ENCODE measurements around the gene NAA25. TPM values are rescaled to one million over a fixed set of nuclear protein-coding genes. Genes with fewer than 3 reads are reported as not detected.

The NAA25 gene
- polyA plus RNA-seq, 1 donor from 2014 or later, result 30.7 TPM

- Histone ChIP-seq H4K20me1 (ENCODE audit: insufficient read depth) (no peaks in the 10 kb centered on the region), H2AFZ (ENCODE audit: low read depth, low read length) (no peak overlapping the region), H3K36me3 (ENCODE audit: insufficient read depth, low read length) (no peaks in the 10 kb centered on the region), H3K9ac (ENCODE audit: low read length) (no peak overlapping the region), H3K27me3 (ENCODE audit: insufficient read depth, low read depth, low read length) (no peaks in the 10 kb centered on the region), H3K27ac (ENCODE audit: low read length) (no peak overlapping the region), H3K9me3 (ENCODE audit: low read length) (no peaks in the 10 kb centered on the region), H3K4me2 (ENCODE audit: low read length) (no peak overlapping the region), H3K9me2 (ENCODE audit: insufficient read depth, low read length) (no peaks in the 10 kb centered on the region), H3K79me2 (replicated peaks; ENCODE audit: insufficient read depth, low read length) (peaks cover 12% of the 10 kb centered on the region), H3F3A (ENCODE audit: insufficient read depth, low read length, poor library complexity, severe bottlenecking) (no peaks in the 10 kb centered on the region), H3K4me3 (ENCODE audit: low read length) (no peak overlapping the region)
- TF ChIP-seq POLR2AphosphoS5 (IDR thresholded peaks at IDR 0.05) (no peak), TAF1 (IDR thresholded peaks at IDR 0.05; ENCODE audit: low read depth) (no peak), SMC3 (conservative IDR thresholded peaks at IDR 0.05; ENCODE audit: poor library complexity) (no peak), RAD21 (conservative IDR thresholded peaks at IDR 0.05) (no peak), EP300 (conservative IDR thresholded peaks at IDR 0.05; ENCODE audit: poor library complexity, severe bottlenecking) (no peak), MXI1 (conservative IDR thresholded peaks at IDR 0.05; ENCODE audit: poor library complexity, severe bottlenecking) (no peak), REST (IDR thresholded peaks at IDR 0.05; ENCODE audit: borderline replicate concordance) (no peak), EZH2 (IDR thresholded peaks at IDR 0.05; ENCODE audit: borderline replicate concordance, insufficient read depth, low read length, poor library complexity, severe bottlenecking) (no peak)
- TF ChIP-seq, protein P1, sequence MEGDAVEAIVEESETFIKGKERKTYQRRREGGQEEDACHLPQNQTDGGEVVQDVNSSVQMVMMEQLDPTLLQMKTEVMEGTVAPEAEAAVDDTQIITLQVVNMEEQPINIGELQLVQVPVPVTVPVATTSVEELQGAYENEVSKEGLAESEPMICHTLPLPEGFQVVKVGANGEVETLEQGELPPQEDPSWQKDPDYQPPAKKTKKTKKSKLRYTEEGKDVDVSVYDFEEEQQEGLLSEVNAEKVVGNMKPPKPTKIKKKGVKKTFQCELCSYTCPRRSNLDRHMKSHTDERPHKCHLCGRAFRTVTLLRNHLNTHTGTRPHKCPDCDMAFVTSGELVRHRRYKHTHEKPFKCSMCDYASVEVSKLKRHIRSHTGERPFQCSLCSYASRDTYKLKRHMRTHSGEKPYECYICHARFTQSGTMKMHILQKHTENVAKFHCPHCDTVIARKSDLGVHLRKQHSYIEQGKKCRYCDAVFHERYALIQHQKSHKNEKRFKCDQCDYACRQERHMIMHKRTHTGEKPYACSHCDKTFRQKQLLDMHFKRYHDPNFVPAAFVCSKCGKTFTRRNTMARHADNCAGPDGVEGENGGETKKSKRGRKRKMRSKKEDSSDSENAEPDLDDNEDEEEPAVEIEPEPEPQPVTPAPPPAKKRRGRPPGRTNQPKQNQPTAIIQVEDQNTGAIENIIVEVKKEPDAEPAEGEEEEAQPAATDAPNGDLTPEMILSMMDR (IDR thresholded peaks at IDR 0.05; ENCODE audit: poor library complexity, severe bottlenecking), result no peak
Measured at GRCh38 chr12:112112409-112113133, 4.0 kb upstream of the NAA25 start.

DNA sequence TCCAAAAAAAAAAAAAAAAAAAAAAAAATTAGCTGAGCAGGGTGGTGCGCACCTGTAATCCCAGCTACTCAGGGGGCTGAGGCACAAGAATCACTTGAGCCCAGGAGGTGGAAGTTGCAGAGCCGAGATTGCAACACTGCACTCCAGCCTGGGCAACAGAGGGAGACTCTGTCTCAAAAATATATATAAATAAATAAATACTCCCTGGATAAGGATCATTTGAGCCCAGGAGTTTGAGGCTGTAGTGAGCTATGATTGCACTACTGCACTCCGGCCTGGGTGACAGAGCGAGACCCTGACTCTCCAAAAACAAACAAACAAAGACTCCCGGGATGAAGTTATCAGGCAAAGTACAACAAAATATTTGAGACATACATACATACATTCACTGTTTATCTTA lies 3.3 kb upstream of the NAA25 start:
- Histone ChIP-seq H2AFZ (ENCODE audit: low read depth, low read length) (no peak overlapping the region), H3F3A (ENCODE audit: insufficient read depth, low read length, poor library complexity, severe bottlenecking) (no peaks in the 10 kb centered on the region), H3K79me2 (replicated peaks; ENCODE audit: insufficient read depth, low read length) (peaks cover 18% of the 10 kb centered on the region), H4K20me1 (ENCODE audit: insufficient read depth) (no peaks in the 10 kb centered on the region), H3K4me2 (ENCODE audit: low read length) (no peak overlapping the region), H3K9me3 (ENCODE audit: low read length) (no peaks in the 10 kb centered on the region), H3K9ac (ENCODE audit: low read length) (no peak overlapping the region), H3K9me2 (ENCODE audit: insufficient read depth, low read length) (no peaks in the 10 kb centered on the region), H3K4me3 (ENCODE audit: low read length) (no peak overlapping the region), H3K36me3 (ENCODE audit: insufficient read depth, low read length) (no peaks in the 10 kb centered on the region), H3K27me3 (ENCODE audit: insufficient read depth, low read depth, low read length) (no peaks in the 10 kb centered on the region), H3K27ac (ENCODE audit: low read length) (no peak overlapping the region)
- TF ChIP-seq POLR2AphosphoS5 (IDR thresholded peaks at IDR 0.05), result no peak
- no peak for TF ChIP-seq MXI1 (conservative IDR thresholded peaks at IDR 0.05; ENCODE audit: poor library complexity, severe bottlenecking)
- TF ChIP-seq REST (IDR thresholded peaks at IDR 0.05; ENCODE audit: borderline replicate concordance), result no peak
- TF ChIP-seq, protein P1 (IDR thresholded peaks at IDR 0.05; ENCODE audit: poor library complexity, severe bottlenecking), result no peak
- TF ChIP-seq TAF1 (IDR thresholded peaks at IDR 0.05; ENCODE audit: low read depth), result no peak
